ENCODE results near the gene RNF112.

Gene RNF112

GRCh38 chr17:19387921-19388521 is 23.0 kb upstream of the RNF112 start:
- no peak for DNase-seq (ENCODE audit: low spot score)

- no peak for DNase-seq (ENCODE audit: low spot score)
Measured at GRCh38 chr17:19388791-19389785, 21.9 kb upstream of the RNF112 start.

- no peak for DNase-seq (ENCODE audit: low spot score)
Measured at GRCh38 chr17:19390951-19391350, 20.1 kb upstream of the RNF112 start.

- no peak for DNase-seq (ENCODE audit: low spot score)
Measured at GRCh38 chr17:19391432-19391831, 19.6 kb upstream of the RNF112 start.

- DNase-seq (ENCODE audit: low spot score), result no peak
Measured at GRCh38 chr17:19392303-19392702, 18.7 kb upstream of the RNF112 start.

- DNase-seq (ENCODE audit: low spot score), result no peak
Measured at GRCh38 chr17:19397556-19398041, 13.4 kb upstream of the RNF112 start.

- no peak for DNase-seq (ENCODE audit: low spot score)
Measured at GRCh38 chr17:19398301-19399181, 12.5 kb upstream of the RNF112 start.

- DNase-seq (ENCODE audit: low spot score), result no peak
Measured at GRCh38 chr17:19399750-19400450, 11.1 kb upstream of the RNF112 start.

GRCh38 chr17:19401321-19402010 is 9.6 kb upstream of the RNF112 start:
- DNase-seq (ENCODE audit: low spot score), result no peak

- no peak for DNase-seq (ENCODE audit: low spot score)
Measured at GRCh38 chr17:19402171-19402570, 8.9 kb upstream of the RNF112 start.

- no peak for DNase-seq (ENCODE audit: low spot score)
Measured at GRCh38 chr17:19403021-19403420, 8.0 kb upstream of the RNF112 start.

- DNase-seq (ENCODE audit: low spot score), result no peak
Measured at GRCh38 chr17:19404264-19404663, 6.8 kb upstream of the RNF112 start.

- DNase-seq (ENCODE audit: low spot score), result no peak
Measured at GRCh38 chr17:19405114-19405513, 5.9 kb upstream of the RNF112 start.

- DNase-seq (ENCODE audit: low spot score), result no peak
Measured at GRCh38 chr17:19407601-19408345, 3.3 kb upstream of the RNF112 start.

GRCh38 chr17:19408346-19408710 is 2.7 kb upstream of the RNF112 start:
- DNase-seq (ENCODE audit: low spot score), result no peak

GRCh38 chr17:19409066-19409465 is 2.0 kb upstream of the RNF112 start:
- no peak for DNase-seq (ENCODE audit: low spot score)

GRCh38 chr17:19409509-19409908 is 1.5 kb upstream of the RNF112 start:
- DNase-seq (ENCODE audit: low spot score), result no peak

GRCh38 chr17:19410091-19410490 is 941 bp upstream of the RNF112 start:
- DNase-seq (ENCODE audit: low spot score), result no peak

- DNase-seq (ENCODE audit: low spot score), result no peak
Measured at GRCh38 chr17:19411631-19412030, 599 bp downstream of the RNF112 start.

- no peak for DNase-seq (ENCODE audit: low spot score)
Measured at GRCh38 chr17:19412510-19412909, 1.5 kb downstream of the RNF112 start.
